Heart right ventricle (tissue), 16 donors: ENCODE results near the gene UQCC2. TPM values are rescaled to one million over a fixed set of nuclear protein-coding genes. Genes with fewer than 3 reads are reported as not detected.

Experiments used
- ATAC-seq, 8 donors: fragments of 200-7000 bp; cut with Tn5 transposase; one replicate each; pipeline ENCODE4 v1.9.1; 2020; ENCODE audit warnings: mild to moderate bottlenecking in 8 of 8, moderate library complexity in 8 of 8, moderate number of reproducible peaks in 1 of 8
- DNase-seq, 2 donors: peaks; one replicate each; pipeline ENCODE4 v3.0.0-alpha.2; 2020
- H3K27ac ChIP-seq, 10 donors: fragments of 200-600 bp; sonication (generic) in 2 of 10; one replicate each; pipeline versions ENCODE4 v1.5.0 to v1.8.0; 2020 to 2022; ENCODE audit warnings: mild to moderate bottlenecking in 3 of 10
- H3K27me3 ChIP-seq, 7 donors: fragments of 200-600 bp; one replicate each; pipeline ENCODE4 v1.8.0; 2021 to 2022; ENCODE audit warnings: mild to moderate bottlenecking in 2 of 7
- H3K36me3 ChIP-seq, 9 donors: fragments of 200-600 bp; sonication (generic) in 1 of 9; one replicate each; pipeline versions ENCODE4 v1.5.0 to v1.8.0; 2020 to 2022; ENCODE audit warnings: mild to moderate bottlenecking in 2 of 9
- H3K4me1 ChIP-seq, 9 donors: fragments of 200-600 bp; sonication (generic) in 1 of 9; one replicate each; pipeline versions ENCODE4 v1.5.0 to v1.8.0; 2020 to 2022; ENCODE audit warnings: mild to moderate bottlenecking in 4 of 9
- H3K4me3 ChIP-seq, 10 donors: fragments of 200-600 bp; sonication (generic) in 2 of 10; one replicate each; pipeline versions ENCODE4 v1.5.0 to v1.8.0; 2020 to 2022; ENCODE audit warnings: mild to moderate bottlenecking in 7 of 10, moderate library complexity in 2 of 10
- H3K9me3 ChIP-seq, 11 donors: fragments of 200-600 bp in 10 of 11; sonication (generic) in 2 of 11; one replicate each; pipeline versions ENCODE4 v1.5.0 to v1.8.0; 2013 to 2022; ENCODE audit warnings: mild to moderate bottlenecking in 2 of 11, control low read depth in 1 of 11, moderate library complexity in 1 of 11
- CTCF ChIP-seq, 9 donors: fragments of 200-600 bp; sonication (generic) in 2 of 9; IDR thresholded peaks; one replicate each; pipeline versions ENCODE4 v1.5.0 to v1.8.0; 2021 to 2022; ENCODE audit warnings: antibody characterized with exemption in 9 of 9, mild to moderate bottlenecking in 5 of 9, moderate library complexity in 1 of 9
- WGBS, 2 donors: extraction: QIAGEN DNeasy Blood & Tissue Kit; methylation state at CpG; one replicate each; pipeline ENCODE4 v1.1.7; 2013; ENCODE audit warnings: inconsistent platforms in 1 of 2; 5-methylcytosine and 5-hydroxymethylcytosine counted together
- intact Hi-C, 10 donors: fragments of 100-400 bp; cut with DNase I; formaldehyde crosslinking; loops; one replicate each; pipeline versions ENCODE4 v1.11.1 to v1.14.2; 2022
- polyA plus RNA-seq, 2 donors: library from polyadenylated mRNA; stranded (reverse); fragments of 200-250 nt; gene quantifications; one replicate each; pipeline ENCODE4 v1.2.3, GENCODE V29; 2013
- total RNA-seq, 10 donors: library from RNA; stranded (reverse); fragmentation: NEBNext Ultra II Directional in 3 of 10; extraction: Animal tissue kit (Norgen Biotek cat#: 25700) in 3 of 10; gene quantifications; one replicate each; pipeline versions ENCODE4 v1.2.1 to v1.2.4, GENCODE V29; 2021 to 2023
- donor health status: Arrhythmogenic right ventricular cardiomyopathy.
- donor health status: ischemic (EF 13 %, LVEDD 7.1; RV severe dilation, severe dysfunction).
- donor health status: healthy with polysubstance abuse.
- donor health status: DM: no; HTN: yes; CAD: no.
- donor health status: DM: no; HTN: no; CAD: no.
- donor health status: ischemic (EF 25% LVEDD 6.9; RV normal size, moderate dysfunction).
- donor health status: ischemic (EF 25% LVEDD 5.7; RV mildly dilated, moderate dysfunction).
- donor health status: healthy.
- donor health status: DM: yes; HTN: yes; CAD: no.
- donor health status: Ischemic cardiomyopathy.
- donor health status: ischemic (EF 35%, LVEDD 5.7; RV mildly dilated, moderate dysfunction).
- donor health status: nonischemic (EF 11% LVEDD 7.7; RV severe dilation, severe dysfunction).
- donor health status: DM: yes; HTN: yes; CAD: no.
- donor health status: PGD.
- donor health status: ischemic (EF 29% LVEDD 5.4; RV normal size, mild dysfunction).
- donor health status: nonischemic (EF 23%, LVEDD 6.1; RV moderate dilation, normal function).

Gene UQCC2
- total and polyA plus RNA-seq, 12 donors, result 200 to 598 (median 245) TPM

- 95 to 96% methylated on average over 16 of the region's 16 CpGs for WGBS, 2 donors
- Histone ChIP-seq H3K27me3 (no peaks in the 10 kb centered on the region), H3K36me3 (peaks cover 0 to 95% (median 6%) of the 10 kb centered on the region in 9 donors), H3K4me3 (no peak overlapping the region), H3K9me3 (no peaks in the 10 kb centered on the region), H3K4me1 (no peaks in the 10 kb centered on the region), H3K27ac (no peak overlapping the region)
- no peak for ATAC-seq
- intact Hi-C loops, result no loop called here
- no peak for DNase-seq
- no peak for TF ChIP-seq CTCF (IDR thresholded peaks at IDR 0.05)
These were observed 44.4 kb downstream of the UQCC2 start for GRCh38 chr6:33667072-33667471.

- no peak for DNase-seq
- intact Hi-C loops, result no loop called here
- H3K4me3 ChIP-seq, result no peak overlapping the region
These were observed 45.5 kb downstream of the UQCC2 start for GRCh38 chr6:33665957-33666356.

GRCh38 chr6:33664506-33665057 lies 46.9 kb downstream of the UQCC2 start:
- H3K27me3 ChIP-seq, result no peaks in the 10 kb centered on the region
- H3K36me3 ChIP-seq, result peaks cover 0 to 84% (median 3%) of the 10 kb centered on the region in 9 donors
- intact Hi-C loops, result no loop called here
- no peaks in the 10 kb centered on the region for H3K4me1 ChIP-seq
- 92 to 94% methylated on average over 17 of the region's 17 CpGs for WGBS, 2 donors
- DNase-seq, result no peak
- no peak for TF ChIP-seq CTCF (IDR thresholded peaks at IDR 0.05)
- no peak for ATAC-seq
- H3K27ac ChIP-seq, result no peak overlapping the region
- H3K4me3 ChIP-seq, result no peak overlapping the region
- no peaks in the 10 kb centered on the region for H3K9me3 ChIP-seq

More at GRCh38 chr6:33665957-33666356, 45.5 kb downstream of the UQCC2 start:
- WGBS, 2 donors, result 88 to 92% methylated on average over 13 of the region's 13 CpGs
- no peaks in the 10 kb centered on the region for H3K27me3 ChIP-seq
- no peaks in the 10 kb centered on the region for H3K9me3 ChIP-seq
- H3K36me3 ChIP-seq, result peaks cover 0 to 91% (median 4%) of the 10 kb centered on the region in 9 donors
- H3K4me1 ChIP-seq, result no peaks in the 10 kb centered on the region
- TF ChIP-seq CTCF (IDR thresholded peaks at IDR 0.05), result no peak
- H3K27ac ChIP-seq, result no peak overlapping the region
- ATAC-seq, result no peak

GRCh38 chr6:33663727-33664449 lies 47.6 kb downstream of the UQCC2 start:
- no peaks in the 10 kb centered on the region for H3K9me3 ChIP-seq
- H3K4me3 ChIP-seq, result no peak overlapping the region
- no peak overlapping the region for H3K27ac ChIP-seq
- no peaks in the 10 kb centered on the region for H3K27me3 ChIP-seq
- 96 to 97% methylated on average over 16 of the region's 16 CpGs for WGBS, 2 donors
- no peak for TF ChIP-seq CTCF (IDR thresholded peaks at IDR 0.05)
- ATAC-seq (no peak), DNase-seq (no peak)
- H3K4me1 ChIP-seq, result no peaks in the 10 kb centered on the region
- H3K36me3 ChIP-seq, result peaks cover 0 to 84% (median 3%) of the 10 kb centered on the region in 9 donors
- intact Hi-C loops, result no loop called here
